ENCODE measurements around the gene G0S2. TPM values are rescaled to one million over a fixed set of nuclear protein-coding genes. Genes with fewer than 3 reads are reported as not detected.

G0S2 gene
- total and polyA plus RNA-seq, 10 donors, result 12.5 to 126 (median 34.9) TPM

DNA sequence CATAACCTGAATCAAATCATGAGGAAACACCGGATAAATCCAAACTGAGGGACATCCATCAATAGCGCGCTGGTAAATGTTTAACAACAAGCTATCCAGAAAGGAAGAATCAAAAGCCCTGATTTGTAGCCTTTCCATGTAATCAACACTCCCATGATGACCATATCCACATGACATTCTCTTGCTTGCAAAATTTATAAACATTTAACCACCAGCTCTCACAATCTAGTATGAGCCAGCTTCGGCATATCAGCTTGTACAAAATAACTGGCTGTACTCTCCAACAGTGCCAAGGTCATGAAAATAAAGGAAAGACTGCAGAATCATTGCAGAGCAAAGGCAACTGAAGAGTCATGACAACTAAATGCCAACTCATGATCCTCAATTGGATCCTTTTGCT is 45.1 kb downstream of the G0S2 start:
- Histone ChIP-seq H3K27ac (no peak overlapping the region), H3K27me3 (replicated peaks in 1 of 7) (no peaks in the 10 kb centered on the region), H3K4me3 (no peak overlapping the region), H3K9me3 (no peaks in the 10 kb centered on the region), H3K4me1 (no peaks in the 10 kb centered on the region), H3K36me3 (no peaks in the 10 kb centered on the region)
- TF ChIP-seq, protein P1, sequence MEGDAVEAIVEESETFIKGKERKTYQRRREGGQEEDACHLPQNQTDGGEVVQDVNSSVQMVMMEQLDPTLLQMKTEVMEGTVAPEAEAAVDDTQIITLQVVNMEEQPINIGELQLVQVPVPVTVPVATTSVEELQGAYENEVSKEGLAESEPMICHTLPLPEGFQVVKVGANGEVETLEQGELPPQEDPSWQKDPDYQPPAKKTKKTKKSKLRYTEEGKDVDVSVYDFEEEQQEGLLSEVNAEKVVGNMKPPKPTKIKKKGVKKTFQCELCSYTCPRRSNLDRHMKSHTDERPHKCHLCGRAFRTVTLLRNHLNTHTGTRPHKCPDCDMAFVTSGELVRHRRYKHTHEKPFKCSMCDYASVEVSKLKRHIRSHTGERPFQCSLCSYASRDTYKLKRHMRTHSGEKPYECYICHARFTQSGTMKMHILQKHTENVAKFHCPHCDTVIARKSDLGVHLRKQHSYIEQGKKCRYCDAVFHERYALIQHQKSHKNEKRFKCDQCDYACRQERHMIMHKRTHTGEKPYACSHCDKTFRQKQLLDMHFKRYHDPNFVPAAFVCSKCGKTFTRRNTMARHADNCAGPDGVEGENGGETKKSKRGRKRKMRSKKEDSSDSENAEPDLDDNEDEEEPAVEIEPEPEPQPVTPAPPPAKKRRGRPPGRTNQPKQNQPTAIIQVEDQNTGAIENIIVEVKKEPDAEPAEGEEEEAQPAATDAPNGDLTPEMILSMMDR (IDR thresholded peaks at IDR 0.05 in 8 of 11, conservative IDR thresholded peaks at IDR 0.05 in 3 of 11), result no peak
- 91 to 98% (median 94%) methylated on average over 4 of the region's 4 CpGs for WGBS, 5 donors
- DNase-seq, result no peak
- intact Hi-C loops (cut with DNase I; ENCODE audit: low total_unique reads), result no loop called here

DNA sequence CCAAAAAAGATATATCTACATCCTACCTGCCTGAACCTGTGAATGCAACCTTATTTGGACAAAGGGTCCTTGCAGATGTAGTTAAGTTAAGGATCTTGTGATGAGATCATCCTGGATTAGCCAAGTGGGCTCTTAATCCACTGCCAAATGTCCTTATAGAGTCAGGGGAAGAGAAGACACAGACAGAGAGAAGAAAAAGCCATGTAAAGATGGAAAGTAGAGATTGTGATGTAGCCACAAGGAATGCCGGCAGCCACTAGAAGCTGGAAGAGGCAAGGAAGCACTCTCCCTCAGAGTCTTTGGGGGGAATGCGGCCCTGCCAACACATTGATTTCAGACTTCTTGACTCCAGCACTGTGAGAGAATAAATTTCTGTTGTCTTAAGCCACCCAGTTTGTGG is 45.6 kb downstream of the G0S2 start:
- TF ChIP-seq POLR2AphosphoS5 (IDR thresholded peaks at IDR 0.05) (no peak), POLR2A (IDR thresholded peaks at IDR 0.05) (no peak)
- TF ChIP-seq, protein P1 (IDR thresholded peaks at IDR 0.05 in 8 of 11, conservative IDR thresholded peaks at IDR 0.05 in 3 of 11), result no peak
- no peak overlapping the region for H3K27ac ChIP-seq
- WGBS, 5 donors, result 85 to 93% (median 90%) methylated on average over 2 of the region's 2 CpGs
- no peak overlapping the region for H3K4me3 ChIP-seq
- no peak for DNase-seq
- no peaks in the 10 kb centered on the region for H3K9me3 ChIP-seq
- intact Hi-C loops (cut with DNase I; ENCODE audit: low total_unique reads), result no loop called here
- H3K36me3 ChIP-seq, result no peaks in the 10 kb centered on the region
- no peaks in the 10 kb centered on the region for H3K27me3 ChIP-seq (replicated peaks in 1 of 7)
- no peaks in the 10 kb centered on the region for H3K4me1 ChIP-seq

DNA sequence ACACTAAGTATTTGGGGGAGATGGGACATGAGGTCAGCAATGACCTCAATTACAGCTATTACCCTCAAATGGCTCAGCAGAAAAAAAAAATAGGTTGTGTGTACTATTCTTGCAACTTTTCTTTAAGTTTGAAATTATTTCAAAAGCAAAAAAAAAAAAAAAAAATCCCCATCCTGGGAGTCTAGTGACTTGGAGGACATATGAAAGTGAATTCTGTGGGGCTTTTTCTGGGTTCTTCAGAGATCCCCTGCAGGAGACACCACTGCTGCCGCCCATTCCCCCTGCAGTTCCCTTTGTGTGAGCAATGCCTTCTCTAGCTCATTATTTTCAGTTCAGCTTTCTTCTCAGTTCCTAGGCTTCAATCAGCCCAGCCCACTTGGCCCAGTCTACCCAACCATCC is 46.1 kb downstream of the G0S2 start:
- Histone ChIP-seq H3K9me3 (no peaks in the 10 kb centered on the region), H3K4me1 (no peaks in the 10 kb centered on the region), H3K4me3 (no peak overlapping the region), H3K27me3 (replicated peaks in 1 of 7) (no peaks in the 10 kb centered on the region), H3K27ac (no peak overlapping the region), H3K36me3 (no peaks in the 10 kb centered on the region)
- intact Hi-C loops (cut with DNase I; ENCODE audit: low total_unique reads), result no loop called here
- no peak for DNase-seq
- no peak for TF ChIP-seq POLR2AphosphoS5 (IDR thresholded peaks at IDR 0.05)
- TF ChIP-seq, protein P1 (IDR thresholded peaks at IDR 0.05 in 8 of 11, conservative IDR thresholded peaks at IDR 0.05 in 3 of 11), result no peak
- no peak for TF ChIP-seq POLR2A (IDR thresholded peaks at IDR 0.05)
- 72 to 92% (median 86%) methylated on average over 1 of the region's 1 CpG for WGBS, 5 donors

DNA sequence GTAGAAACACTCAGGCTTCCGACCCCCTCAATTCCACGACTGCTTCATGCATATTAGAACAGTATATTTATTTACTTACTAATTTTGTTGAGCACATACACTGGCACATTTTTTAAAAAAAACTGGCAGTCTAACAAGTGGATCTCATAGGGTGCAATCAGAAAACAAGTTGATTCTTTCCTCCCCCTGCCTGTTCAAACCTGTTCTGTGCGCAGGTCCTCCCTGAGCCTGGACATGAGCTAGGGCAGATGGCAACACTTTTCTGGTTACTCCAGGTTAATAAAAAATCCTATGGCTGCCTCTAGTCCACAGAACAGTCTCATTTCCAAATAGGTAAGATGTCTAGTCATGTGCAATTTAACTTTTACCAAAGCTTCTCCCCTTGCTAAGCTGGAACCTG is 48.1 kb downstream of the G0S2 start:
- no peaks in the 10 kb centered on the region for H3K9me3 ChIP-seq
- no peak for DNase-seq
- H3K36me3 ChIP-seq, result no peaks in the 10 kb centered on the region
- WGBS, 5 donors, result 92 to 96% (median 94%) methylated on average over 3 of the region's 3 CpGs
- H3K4me3 ChIP-seq, result no peak overlapping the region
- no peaks in the 10 kb centered on the region for H3K27me3 ChIP-seq (replicated peaks in 1 of 7)
- intact Hi-C loops (cut with DNase I; ENCODE audit: low total_unique reads), result no loop called here
- no peaks in the 10 kb centered on the region for H3K4me1 ChIP-seq
- TF ChIP-seq, protein P1 (IDR thresholded peaks at IDR 0.05 in 8 of 11, conservative IDR thresholded peaks at IDR 0.05 in 3 of 11), result no peak
- TF ChIP-seq POLR2AphosphoS5 (IDR thresholded peaks at IDR 0.05), result no peak
- TF ChIP-seq POLR2A (IDR thresholded peaks at IDR 0.05), result no peak
- no peak overlapping the region for H3K27ac ChIP-seq

All from spleen (tissue), 11 donors.